H1 (cell line): ENCODE results near the gene GRID1. TPM values are rescaled to one million over a fixed set of nuclear protein-coding genes. Genes with fewer than 3 reads are reported as not detected.

ENCODE experiments used
- SIN3A ChIP-seq, 2 experiments: IDR thresholded peaks in 1 of 2; conservative IDR thresholded peaks in 1 of 2; 2 replicates each; pipeline ENCODE4 v1.6.1; 2011 to 2012; ENCODE audit warnings: low read length in 2 of 2, improper control_type of control experiment in 1 of 2, low read depth in 1 of 2, mild to moderate bottlenecking in 1 of 2
- SP1 ChIP-seq: IDR thresholded peaks from 2 replicates; pipeline ENCODE4 v1.6.1; 2011; ENCODE audit warnings: low read depth, low read length
- SRF ChIP-seq: IDR thresholded peaks from 2 replicates; pipeline ENCODE4 v1.6.1; 2011; ENCODE audit warnings: mild to moderate bottlenecking, low read depth, low read length, moderate library complexity
- polyA plus RNA-seq, 7 experiments: library from polyadenylated mRNA; depleted of rRNA in 3 of 7; stranded (reverse) in 5 of 7; unstranded in 2 of 7; fragments of >200 nt in 5 of 7; fragments of 200-250 nt in 2 of 7; gene quantifications; 1 replicate in 5 of 7; 2 replicates in 1 of 7; 4 replicates in 1 of 7; pipeline versions ENCODE4 v1.2.1 to v1.2.3, GENCODE V29; 2011 to 2013; ENCODE audit warnings: missing spikeins in 2 of 7, mixed read lengths in 2 of 7
- total RNA-seq: library from RNA; stranded (reverse); fragmentation: NEBNext Ultra II Directional; extraction: Animal tissue kit (Norgen Biotek cat#: 25700); gene quantifications from 2 replicates; pipeline ENCODE4 v1.2.1, GENCODE V29; 2021
- TF ChIP-seq, protein P1 (sequence below): IDR thresholded peaks from 2 replicates; pipeline ENCODE4 v1.6.1; 2011; ENCODE audit warnings: low read depth, mild to moderate bottlenecking, low read length; ENCODE audit not compliant: insufficient read depth

The GRID1 gene
- total and polyA plus RNA-seq, 2 of the 8 experiments (the other 6 are each of a cell fraction or from before 2014, with no cell fraction given), result 0.22 to 0.30 TPM

DNA sequence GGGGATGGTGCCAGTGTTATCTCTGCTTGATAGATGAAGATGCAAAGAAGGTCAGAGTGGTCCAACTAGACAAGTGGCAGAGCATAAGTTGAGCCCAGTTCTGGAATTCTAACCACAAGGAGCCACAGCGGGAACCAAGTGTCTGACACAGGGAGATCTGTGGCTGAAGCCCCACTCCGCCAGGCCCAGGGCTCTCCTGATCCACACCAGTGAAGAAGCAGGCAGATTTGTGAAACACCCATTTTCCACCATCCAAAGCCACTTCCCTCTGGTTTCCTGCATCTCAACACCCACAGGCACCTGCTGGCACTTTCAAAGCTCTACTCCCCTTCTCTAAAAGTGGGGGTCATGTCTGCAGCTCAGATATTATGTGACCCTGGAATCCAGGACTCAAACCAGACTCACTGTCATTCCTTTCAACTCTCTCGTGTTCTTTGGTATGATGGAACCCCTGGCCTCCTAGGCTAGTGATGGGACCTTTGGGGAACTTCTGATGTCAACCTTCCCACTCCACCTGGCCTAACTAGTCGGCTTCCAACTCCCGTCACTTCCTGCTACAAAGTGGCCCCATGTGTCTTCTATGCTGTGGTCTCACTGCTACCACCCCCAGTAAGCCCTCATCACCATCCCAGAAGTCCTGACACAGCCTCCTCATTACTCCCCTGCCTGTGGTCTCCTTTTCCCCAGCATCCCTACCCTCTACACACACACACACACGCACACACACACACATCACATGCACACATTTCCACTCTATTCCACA is 177.6 kb downstream of the GRID1 start (continued):
- TF ChIP-seq SP1, result no peak
- TF ChIP-seq, protein P1, sequence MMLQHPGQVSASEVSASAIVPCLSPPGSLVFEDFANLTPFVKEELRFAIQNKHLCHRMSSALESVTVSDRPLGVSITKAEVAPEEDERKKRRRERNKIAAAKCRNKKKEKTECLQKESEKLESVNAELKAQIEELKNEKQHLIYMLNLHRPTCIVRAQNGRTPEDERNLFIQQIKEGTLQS, result no peak
- no peak for TF ChIP-seq SRF
- no peak for TF ChIP-seq SIN3A (conservative IDR thresholded peaks at IDR 0.05 in 1 of 2, IDR thresholded peaks at IDR 0.05 in 1 of 2; ENCODE audit: low read depth in 1 of 2, low read length in 2 of 2)
